GM19328 (cell line): ENCODE results near the gene ZNF780B.

Experiments
- ATAC-seq: cut with Tn5 transposase; IDR thresholded peaks from one replicate; pipeline ENCODE4 v1.9.1; 2021; ENCODE audit warnings: mild to moderate bottlenecking, moderate library complexity; ENCODE audit not compliant: unreplicated experiment

Gene ZNF780B

GRCh38 chr19:40055832-40056504, at the start of gene ZNF780B:
Gene ZNF780B, minus strand, starts transcription at chr19:40056231. Its CDS starts 5,899 bp downstream, at chr19:40050332.
- ATAC-seq: no peak

- no peak for ATAC-seq
Observed at GRCh38 chr19:40104754-40105153, 48.7 kb upstream of the ZNF780B start.

GRCh38 chr19:40103600-40103999, 47.6 kb upstream of the ZNF780B start:
- ATAC-seq: no peak

- ATAC-seq: no peak
Observed at GRCh38 chr19:40101813-40102212, 45.8 kb upstream of the ZNF780B start.

- ATAC-seq: no peak
Observed at GRCh38 chr19:40093416-40093815, 37.4 kb upstream of the ZNF780B start.

- ATAC-seq: no peak
Observed at GRCh38 chr19:40091205-40092129, 35.4 kb upstream of the ZNF780B start.

- no peak for ATAC-seq
Observed at GRCh38 chr19:40090241-40091204, 34.5 kb upstream of the ZNF780B start, which contains the start of gene ZNF780A. Gene ZNF780A, minus strand, starts transcription at chr19:40090943. Its CDS starts 6,190 bp downstream, at chr19:40084753.

GRCh38 chr19:40089462-40089861, 33.4 kb upstream of the ZNF780B start:
- no peak for ATAC-seq

- ATAC-seq: no peak
Observed at GRCh38 chr19:40088299-40089047, 32.4 kb upstream of the ZNF780B start.

GRCh38 chr19:40084948-40085347, 28.9 kb upstream of the ZNF780B start:
- no peak for ATAC-seq

GRCh38 chr19:40081411-40081810, 25.4 kb upstream of the ZNF780B start:
- ATAC-seq: no peak

GRCh38 chr19:40080289-40080688, 24.3 kb upstream of the ZNF780B start:
- ATAC-seq: no peak

- ATAC-seq: no peak
Observed at GRCh38 chr19:40078377-40078776, 22.3 kb upstream of the ZNF780B start.

- ATAC-seq: no peak
Observed at GRCh38 chr19:40070058-40070457, 14.0 kb upstream of the ZNF780B start.

GRCh38 chr19:40059624-40060023, 3.6 kb upstream of the ZNF780B start:
- ATAC-seq: no peak

GRCh38 chr19:40057166-40057565, 1.1 kb upstream of the ZNF780B start:
- ATAC-seq: no peak

- ATAC-seq: no peak
Observed at GRCh38 chr19:40056505-40056904, 474 bp upstream of the ZNF780B start.

GRCh38 chr19:40055049-40055448, 982 bp downstream of the ZNF780B start:
- ATAC-seq: no peak

GRCh38 chr19:40054632-40055031, 1.4 kb downstream of the ZNF780B start:
- no peak for ATAC-seq

- ATAC-seq: no peak
Observed at GRCh38 chr19:40053491-40053890, 2.5 kb downstream of the ZNF780B start.
